HEK293 (cell line): Measurements from ENCODE around the gene KLK11.

Experiments used
- CTCF ChIA-PET: fragments of 350-600 bp; formaldehyde crosslinking; extraction: SDS; loops from one replicate; lab custom pipeline; 2021; ENCODE audit warnings: antibody characterized with exemption; lab: Yijun Ruan, JAX
- POLR2A ChIA-PET: fragments of 300-600 bp; formaldehyde crosslinking; extraction: SDS; loops from one replicate; lab custom pipeline; 2020; ENCODE audit warnings: antibody characterized with exemption, inconsistent platforms; lab: Yijun Ruan, JAX
- H3K27ac ChIP-seq: fragments of 200-500 bp; sonication (Bioruptor generic); 2 replicates; pipeline ENCODE4 v1.5.1; 2014; ENCODE audit warnings: low read depth, low read length, control low read depth, inconsistent platforms; ENCODE audit errors: extremely low read depth
- H3K36me3 ChIP-seq, 2 experiments: fragments of 200-500 bp in 1 of 2; sonication (Bioruptor generic) in 1 of 2; 1 replicate in 1 of 2; 2 replicates in 1 of 2; pipeline ENCODE4 v1.5.1; 2014 to 2017; ENCODE audit warnings: inconsistent platforms in 2 of 2, low read length in 2 of 2; ENCODE audit not compliant: control insufficient read depth in 2 of 2, insufficient read depth in 1 of 2
- H3K4me1 ChIP-seq: fragments of 200-500 bp; sonication (Bioruptor generic); 2 replicates; pipeline ENCODE4 v1.5.1; 2014; ENCODE audit warnings: mild to moderate bottlenecking, low read length, inconsistent platforms; ENCODE audit not compliant: control insufficient read depth, insufficient read depth
- H3K4me3 ChIP-seq: 2 replicates; pipeline ENCODE4 v1.5.1; 2011; ENCODE audit warnings: low read depth, mild to moderate bottlenecking, control low read depth, low read length, moderate library complexity
- H3K9me3 ChIP-seq: fragments of 200-500 bp; sonication (Bioruptor generic); 2 replicates; pipeline ENCODE4 v1.5.1; 2014; ENCODE audit warnings: low read depth, low read length, inconsistent platforms; ENCODE audit not compliant: control insufficient read depth, insufficient read depth
- BCL11B ChIP-seq: fragments of 450-650 bp; formaldehyde crosslinking; IDR thresholded peaks from 2 replicates; pipeline ENCODE4 v1.5.1; 2016; ENCODE audit warnings: low read depth, missing biosample characterization, missing genetic modification characterization
- GFI1B ChIP-seq: fragments of 450-650 bp; formaldehyde crosslinking; IDR thresholded peaks from 2 replicates; pipeline ENCODE4 v1.5.1; 2016; ENCODE audit warnings: missing biosample characterization, missing genetic modification characterization
- GLIS2 ChIP-seq: fragments of 450-650 bp; formaldehyde crosslinking; IDR thresholded peaks from 2 replicates; pipeline ENCODE4 v1.5.1; 2016; ENCODE audit warnings: missing biosample characterization, missing genetic modification characterization
- KLF8 ChIP-seq: fragments of 450-650 bp; formaldehyde crosslinking; IDR thresholded peaks from 2 replicates; pipeline ENCODE4 v1.5.1; 2016; ENCODE audit warnings: missing biosample characterization, missing genetic modification characterization
- ZBTB8A ChIP-seq: fragments of 450-650 bp; formaldehyde crosslinking; IDR thresholded peaks from 2 replicates; pipeline ENCODE4 v1.5.1; 2016; ENCODE audit warnings: missing biosample characterization, missing genetic modification characterization
- ZNF114 ChIP-seq: fragments of 450-650 bp; formaldehyde crosslinking; IDR thresholded peaks from 2 replicates; pipeline ENCODE4 v1.5.0; 2017; ENCODE audit warnings: missing biosample characterization, missing genetic modification characterization
- ZNF155 ChIP-seq: fragments of 450-650 bp; formaldehyde crosslinking; IDR thresholded peaks from 2 replicates; pipeline ENCODE4 v1.5.1; 2016; ENCODE audit warnings: missing biosample characterization, missing genetic modification characterization
- ZNF211 ChIP-seq: fragments of 450-650 bp; formaldehyde crosslinking; IDR thresholded peaks from 2 replicates; pipeline ENCODE4 v1.5.1; 2016; ENCODE audit warnings: low read depth, missing biosample characterization, missing genetic modification characterization
- ZNF274 ChIP-seq, 2 experiments: fragments of 200-500 bp in 1 of 2; fragments of 450-650 bp in 1 of 2; sonication (Bioruptor generic) in 1 of 2; formaldehyde crosslinking in 1 of 2; IDR thresholded peaks; 2 replicates each; pipeline versions ENCODE4 v1.5.1 to v1.6.1; 2014 to 2016; ENCODE audit warnings: borderline replicate concordance in 1 of 2, inconsistent platforms in 1 of 2, low read length in 1 of 2, missing biosample characterization in 1 of 2, missing genetic modification characterization in 1 of 2
- ZNF324 ChIP-seq: fragments of 450-650 bp; formaldehyde crosslinking; IDR thresholded peaks from 2 replicates; pipeline ENCODE4 v1.5.1; 2016; ENCODE audit warnings: missing biosample characterization, missing genetic modification characterization
- ZNF354C ChIP-seq: fragments of 450-650 bp; formaldehyde crosslinking; IDR thresholded peaks from 2 replicates; pipeline ENCODE4 v1.5.1; 2016; ENCODE audit warnings: missing biosample characterization, missing genetic modification characterization, low read depth, borderline replicate concordance
- ZNF501 ChIP-seq: fragments of 450-650 bp; formaldehyde crosslinking; IDR thresholded peaks from 2 replicates; pipeline ENCODE4 v1.5.1; 2016; ENCODE audit warnings: missing biosample characterization, missing genetic modification characterization
- ZNF544 ChIP-seq: fragments of 450-650 bp; formaldehyde crosslinking; IDR thresholded peaks from 2 replicates; pipeline ENCODE4 v1.5.0; 2017; ENCODE audit warnings: missing biosample characterization, missing genetic modification characterization
- ZNF549 ChIP-seq: fragments of 450-650 bp; IDR thresholded peaks from 2 replicates; pipeline ENCODE4 v1.5.1; 2018; ENCODE audit warnings: missing biosample characterization, missing genetic modification characterization, mild to moderate bottlenecking, inconsistent platforms, moderate library complexity
- ZNF747 ChIP-seq: fragments of 450-650 bp; formaldehyde crosslinking; IDR thresholded peaks from 2 replicates; pipeline ENCODE4 v1.5.1; 2016; ENCODE audit warnings: missing biosample characterization, missing genetic modification characterization
- ZNF785 ChIP-seq: fragments of 450-650 bp; formaldehyde crosslinking; IDR thresholded peaks from 2 replicates; pipeline ENCODE4 v1.5.1; 2016; ENCODE audit warnings: missing biosample characterization, missing genetic modification characterization
- TF ChIP-seq, protein P1 (sequence below): fragments of 450-650 bp; formaldehyde crosslinking; IDR thresholded peaks from 2 replicates; pipeline ENCODE4 v1.5.1; 2016; ENCODE audit warnings: missing biosample characterization, missing genetic modification characterization

KLK11 gene

DNA sequence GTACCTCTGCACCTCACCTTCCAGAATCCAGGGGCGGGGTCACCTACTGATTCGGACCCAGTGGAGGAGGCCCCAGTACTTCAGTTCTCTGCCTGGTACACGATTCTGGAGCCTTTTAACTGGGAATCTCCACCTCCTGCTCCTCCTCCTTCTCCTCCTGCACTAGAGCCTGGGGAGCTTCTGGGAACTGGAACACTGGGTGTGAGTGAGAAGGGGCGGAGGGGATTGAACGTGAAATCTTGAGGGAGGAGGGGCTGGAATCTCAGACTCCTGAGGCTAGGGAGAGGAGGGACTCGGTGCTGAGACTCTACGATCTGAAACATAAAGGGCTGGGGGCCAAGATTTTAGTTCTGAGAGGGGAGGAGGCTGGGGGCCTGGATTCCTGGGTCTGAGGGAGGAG, 24.9 kb downstream of the KLK11 start, which contains the start of gene KLK8:
KLK8 (minus strand) TSS at position 90 of the 400 bp plus-strand sequence. CDS start 437 bp downstream, outside the sequence.
- TF ChIP-seq ZNF274 (IDR thresholded peaks at IDR 0.05; ENCODE audit: low read length) (no peak), ZNF274 (tag by site-specific recombination; IDR thresholded peaks at IDR 0.05; ENCODE audit: borderline replicate concordance) (no peak)
- no peaks in the 10 kb centered on the region for H3K36me3 ChIP-seq
- H3K4me1 ChIP-seq, result no peaks in the 10 kb centered on the region
- H3K4me3 ChIP-seq, result no peak within 1 kb of the TSS
- ChIA-PET CTCF (interaction anchor here (0.6 to 1.8 kb wide), 2 partner anchors 16 to 80 kb away, joined by 3 to 7 read pairs; no protein-coding TSS in a partner anchor), POLR2A (no interaction called here)
- no peak within 1 kb of the TSS for H3K27ac ChIP-seq
- H3K9me3 ChIP-seq, result no peaks in the 10 kb centered on the region

DNA sequence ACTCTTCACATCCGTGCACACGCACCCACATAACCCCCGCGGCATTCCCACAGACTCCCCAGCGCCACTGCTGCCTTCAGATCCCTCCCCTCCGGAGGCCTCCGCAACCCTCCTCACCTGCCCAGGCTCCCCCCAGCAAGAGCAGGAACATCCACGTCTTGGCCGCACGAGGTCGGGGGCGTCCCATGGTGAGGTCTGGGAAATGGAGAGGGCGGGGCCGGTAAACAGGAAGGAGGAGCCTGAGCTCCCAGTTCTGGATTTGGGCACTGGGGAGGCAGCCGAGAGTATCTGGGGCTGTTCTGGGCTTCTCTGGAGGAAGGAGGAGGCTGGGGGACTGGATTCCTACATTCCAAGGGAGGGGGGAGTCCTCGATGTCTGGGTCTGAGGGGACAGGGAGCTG, 25.4 kb downstream of the KLK11 start:
- TF ChIP-seq ZNF114 (tag by site-specific recombination), result no peak
- TF ChIP-seq ZNF785 (tag by site-specific recombination), result no peak
- TF ChIP-seq ZNF354C (tag by site-specific recombination), result no peak
- no peak for TF ChIP-seq BCL11B (tag by site-specific recombination)
- TF ChIP-seq ZBTB8A (tag by site-specific recombination), result no peak
- TF ChIP-seq ZNF155 (tag by site-specific recombination), result no peak
- no peak for TF ChIP-seq ZNF544
- Histone ChIP-seq H3K36me3 (no peaks in the 10 kb centered on the region), H3K27ac (no peak overlapping the region), H3K9me3 (no peaks in the 10 kb centered on the region), H3K4me3 (no peak overlapping the region), H3K4me1 (no peaks in the 10 kb centered on the region)
- CTCF ChIA-PET, result interaction anchor here (0.7 to 1.8 kb wide), 2 partner anchors 16 to 66 kb away, joined by 3 to 7 read pairs; no protein-coding TSS in a partner anchor
- POLR2A ChIA-PET, result no interaction called here

DNA sequence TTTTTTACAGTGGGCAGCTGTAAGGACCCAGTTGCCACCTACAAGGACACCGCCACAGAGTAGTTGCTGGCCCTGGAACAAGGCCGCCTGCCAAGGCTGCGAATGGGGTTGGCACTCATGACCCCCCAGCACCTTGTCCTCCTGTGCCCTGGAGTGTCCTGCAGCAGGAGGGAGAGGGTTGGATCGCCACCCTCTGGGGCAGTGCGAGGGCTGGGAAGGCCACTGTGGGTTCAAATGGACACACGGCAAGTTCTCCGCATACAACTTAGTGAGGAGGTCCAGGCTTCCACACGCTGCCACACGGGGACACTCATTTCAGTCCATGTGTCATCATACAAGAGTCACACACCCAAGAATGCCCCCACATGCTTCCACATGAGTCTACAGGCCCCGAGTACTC, 26.0 kb downstream of the KLK11 start:
- H3K27ac ChIP-seq, result no peak overlapping the region
- CTCF ChIA-PET, result interaction anchor here (0.7 to 1.8 kb wide), 3 partner anchors 17 to 275 kb away, joined by 3 to 7 read pairs (median 3); no protein-coding TSS in a partner anchor
- H3K4me1 ChIP-seq, result no peaks in the 10 kb centered on the region
- H3K36me3 ChIP-seq, result no peaks in the 10 kb centered on the region
- POLR2A ChIA-PET, result no interaction called here
- H3K4me3 ChIP-seq, result no peak overlapping the region
- H3K9me3 ChIP-seq, result no peaks in the 10 kb centered on the region
- no peak for TF ChIP-seq ZNF747 (tag by site-specific recombination)
- TF ChIP-seq, protein P1, sequence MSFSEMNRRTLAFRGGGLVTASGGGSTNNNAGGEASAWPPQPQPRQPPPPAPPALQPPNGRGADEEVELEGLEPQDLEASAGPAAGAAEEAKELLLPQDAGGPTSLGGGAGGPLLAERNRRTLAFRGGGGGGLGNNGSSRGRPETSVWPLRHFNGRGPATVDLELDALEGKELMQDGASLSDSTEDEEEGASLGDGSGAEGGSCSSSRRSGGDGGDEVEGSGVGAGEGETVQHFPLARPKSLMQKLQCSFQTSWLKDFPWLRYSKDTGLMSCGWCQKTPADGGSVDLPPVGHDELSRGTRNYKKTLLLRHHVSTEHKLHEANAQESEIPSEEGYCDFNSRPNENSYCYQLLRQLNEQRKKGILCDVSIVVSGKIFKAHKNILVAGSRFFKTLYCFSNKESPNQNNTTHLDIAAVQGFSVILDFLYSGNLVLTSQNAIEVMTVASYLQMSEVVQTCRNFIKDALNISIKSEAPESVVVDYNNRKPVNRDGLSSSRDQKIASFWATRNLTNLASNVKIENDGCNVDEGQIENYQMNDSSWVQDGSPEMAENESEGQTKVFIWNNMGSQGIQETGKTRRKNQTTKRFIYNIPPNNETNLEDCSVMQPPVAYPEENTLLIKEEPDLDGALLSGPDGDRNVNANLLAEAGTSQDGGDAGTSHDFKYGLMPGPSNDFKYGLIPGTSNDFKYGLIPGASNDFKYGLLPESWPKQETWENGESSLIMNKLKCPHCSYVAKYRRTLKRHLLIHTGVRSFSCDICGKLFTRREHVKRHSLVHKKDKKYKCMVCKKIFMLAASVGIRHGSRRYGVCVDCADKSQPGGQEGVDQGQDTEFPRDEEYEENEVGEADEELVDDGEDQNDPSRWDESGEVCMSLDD (tag by site-specific recombination), result no peak
- TF ChIP-seq KLF8 (tag by site-specific recombination), result no peak

DNA sequence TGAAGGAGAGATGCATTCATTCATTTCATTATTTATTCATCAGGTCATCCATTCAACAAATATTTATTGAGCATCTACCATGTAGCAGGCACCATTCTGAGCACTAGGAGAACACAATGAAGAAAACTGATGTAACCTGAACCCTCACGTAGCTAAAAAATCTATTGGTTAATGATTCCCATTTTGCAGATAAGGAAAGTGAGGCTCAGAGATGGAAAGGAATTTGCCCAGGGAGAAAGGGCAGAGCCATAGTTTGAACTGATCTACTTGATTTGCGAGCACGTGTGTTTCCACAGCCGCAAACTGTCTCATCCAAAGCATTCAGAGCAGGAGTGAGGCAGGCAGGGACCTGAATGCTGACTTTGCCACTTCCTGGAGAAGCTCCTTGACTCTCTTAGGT, 27.7 kb downstream of the KLK11 start:
- TF ChIP-seq ZNF211 (tag by site-specific recombination) (no peak), ZNF785 (tag by site-specific recombination) (no peak), ZNF501 (tag by site-specific recombination) (no peak), ZNF324 (tag by site-specific recombination) (no peak), GLIS2 (no peak), ZNF549 (tag by site-specific recombination) (no peak), GFI1B (tag by site-specific recombination) (no peak)
- no peak overlapping the region for H3K27ac ChIP-seq
- H3K4me3 ChIP-seq, result no peak overlapping the region
- no peaks in the 10 kb centered on the region for H3K9me3 ChIP-seq
- ChIA-PET POLR2A (no interaction called here), CTCF (interaction anchor here (1.0 kb wide), 1 partner anchor 17 kb away, joined by 3 read pairs; no protein-coding TSS in a partner anchor)
- no peaks in the 10 kb centered on the region for H3K36me3 ChIP-seq
- no peaks in the 10 kb centered on the region for H3K4me1 ChIP-seq
